ENCODE data around the gene SFXN3. TPM values are rescaled to one million over a fixed set of nuclear protein-coding genes. Genes with fewer than 3 reads are reported as not detected.

Gene SFXN3
- total RNA-seq, 1 donor from 2014 or later = 101 TPM

DNA sequence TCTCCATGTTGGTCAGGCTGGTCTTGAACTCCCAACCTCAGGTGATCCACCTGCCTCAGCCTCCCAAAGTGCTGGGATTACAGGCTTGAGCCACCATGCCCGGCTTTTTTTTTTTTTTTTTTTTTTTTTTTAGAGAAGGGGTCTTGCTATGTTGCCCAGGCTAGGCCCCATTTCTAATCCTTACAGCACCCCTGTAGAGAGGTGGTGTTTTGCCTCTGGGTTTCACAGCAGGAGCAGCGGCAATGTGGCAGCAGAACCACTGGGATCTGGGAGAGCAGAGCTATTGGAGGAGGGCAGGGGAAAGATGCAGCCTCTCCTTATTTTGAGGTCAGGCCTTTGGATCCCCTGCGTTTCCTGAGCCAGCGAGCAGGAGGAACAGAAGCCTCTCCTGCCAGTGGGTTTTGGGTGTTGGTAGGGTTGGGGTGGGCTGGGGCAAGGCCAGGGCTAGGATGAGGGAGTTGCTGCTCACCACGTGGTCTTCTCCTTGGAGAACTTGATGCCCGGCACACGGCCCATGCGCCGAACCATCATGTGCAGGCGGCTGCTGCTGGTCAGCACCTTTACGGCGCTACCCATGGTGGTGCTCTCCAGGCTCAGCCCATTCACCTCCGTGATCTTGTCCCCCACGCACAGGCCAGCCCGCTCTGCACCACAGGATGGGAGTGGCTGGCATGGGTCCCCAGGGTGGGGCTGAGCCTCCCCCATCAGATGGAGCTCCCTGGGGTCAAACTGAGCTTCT, 7.9 kb upstream of the SFXN3 start:
- Mint-ChIP-seq H3K36me3 (ENCODE audit: low read depth) (no peaks in the 10 kb centered on the region), H3K27me3 (ENCODE audit: low read depth) (no peaks in the 10 kb centered on the region), H3K4me3 (ENCODE audit: unreplicated experiment) (no peak overlapping the region), H3K27ac (ENCODE audit: unreplicated experiment) (no peak overlapping the region), H3K9me3 (ENCODE audit: low read depth) (no peaks in the 10 kb centered on the region), H3K4me1 (ENCODE audit: low read depth) (peaks cover 5% of the 10 kb centered on the region)
- peak; percentile 76 for DNase-seq (ENCODE audit: low spot score)
- TF ChIP-seq, protein P1, sequence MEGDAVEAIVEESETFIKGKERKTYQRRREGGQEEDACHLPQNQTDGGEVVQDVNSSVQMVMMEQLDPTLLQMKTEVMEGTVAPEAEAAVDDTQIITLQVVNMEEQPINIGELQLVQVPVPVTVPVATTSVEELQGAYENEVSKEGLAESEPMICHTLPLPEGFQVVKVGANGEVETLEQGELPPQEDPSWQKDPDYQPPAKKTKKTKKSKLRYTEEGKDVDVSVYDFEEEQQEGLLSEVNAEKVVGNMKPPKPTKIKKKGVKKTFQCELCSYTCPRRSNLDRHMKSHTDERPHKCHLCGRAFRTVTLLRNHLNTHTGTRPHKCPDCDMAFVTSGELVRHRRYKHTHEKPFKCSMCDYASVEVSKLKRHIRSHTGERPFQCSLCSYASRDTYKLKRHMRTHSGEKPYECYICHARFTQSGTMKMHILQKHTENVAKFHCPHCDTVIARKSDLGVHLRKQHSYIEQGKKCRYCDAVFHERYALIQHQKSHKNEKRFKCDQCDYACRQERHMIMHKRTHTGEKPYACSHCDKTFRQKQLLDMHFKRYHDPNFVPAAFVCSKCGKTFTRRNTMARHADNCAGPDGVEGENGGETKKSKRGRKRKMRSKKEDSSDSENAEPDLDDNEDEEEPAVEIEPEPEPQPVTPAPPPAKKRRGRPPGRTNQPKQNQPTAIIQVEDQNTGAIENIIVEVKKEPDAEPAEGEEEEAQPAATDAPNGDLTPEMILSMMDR (IDR thresholded peaks at IDR 0.05) = no peak

DNA sequence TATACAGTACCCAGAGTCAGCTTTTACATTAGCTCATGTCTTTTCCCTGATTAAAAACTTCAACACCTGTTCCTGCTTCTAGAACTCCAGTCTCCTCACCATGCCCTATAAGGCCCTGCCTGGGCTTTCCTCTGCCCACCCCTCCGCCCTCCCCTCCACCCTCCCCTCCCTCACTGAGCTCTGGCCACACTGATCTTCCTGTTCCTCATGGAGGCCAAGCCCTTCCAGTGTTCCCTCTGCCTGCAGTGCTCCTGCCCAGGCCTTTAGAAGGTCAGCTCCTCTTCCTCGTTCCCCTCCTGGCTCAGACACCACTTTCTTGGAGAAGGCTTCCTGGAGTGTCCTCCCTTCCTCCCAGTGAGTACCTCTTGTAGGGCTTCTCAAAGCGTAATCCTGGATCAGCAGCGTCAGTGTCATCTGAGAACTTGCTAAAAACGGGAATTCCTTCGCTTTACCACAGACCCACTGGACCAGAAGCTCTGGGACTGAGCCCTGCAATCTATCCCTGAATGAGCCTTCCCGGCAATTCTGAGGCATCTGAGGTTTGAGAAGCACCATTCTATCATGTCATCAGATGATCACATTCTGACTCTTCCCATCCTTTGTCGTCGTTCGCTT, 3.8 kb upstream of the SFXN3 start:
- Mint-ChIP-seq H3K27ac (ENCODE audit: unreplicated experiment) (no peak overlapping the region), H3K4me3 (ENCODE audit: unreplicated experiment) (no peak overlapping the region), H3K27me3 (ENCODE audit: low read depth) (no peaks in the 10 kb centered on the region), H3K4me1 (ENCODE audit: low read depth) (peaks cover 8% of the 10 kb centered on the region), H3K36me3 (ENCODE audit: low read depth) (no peaks in the 10 kb centered on the region), H3K9me3 (ENCODE audit: low read depth) (no peaks in the 10 kb centered on the region)
- DNase-seq (ENCODE audit: low spot score) = no peak
- TF ChIP-seq, protein P1 (IDR thresholded peaks at IDR 0.05) = no peak

DNA sequence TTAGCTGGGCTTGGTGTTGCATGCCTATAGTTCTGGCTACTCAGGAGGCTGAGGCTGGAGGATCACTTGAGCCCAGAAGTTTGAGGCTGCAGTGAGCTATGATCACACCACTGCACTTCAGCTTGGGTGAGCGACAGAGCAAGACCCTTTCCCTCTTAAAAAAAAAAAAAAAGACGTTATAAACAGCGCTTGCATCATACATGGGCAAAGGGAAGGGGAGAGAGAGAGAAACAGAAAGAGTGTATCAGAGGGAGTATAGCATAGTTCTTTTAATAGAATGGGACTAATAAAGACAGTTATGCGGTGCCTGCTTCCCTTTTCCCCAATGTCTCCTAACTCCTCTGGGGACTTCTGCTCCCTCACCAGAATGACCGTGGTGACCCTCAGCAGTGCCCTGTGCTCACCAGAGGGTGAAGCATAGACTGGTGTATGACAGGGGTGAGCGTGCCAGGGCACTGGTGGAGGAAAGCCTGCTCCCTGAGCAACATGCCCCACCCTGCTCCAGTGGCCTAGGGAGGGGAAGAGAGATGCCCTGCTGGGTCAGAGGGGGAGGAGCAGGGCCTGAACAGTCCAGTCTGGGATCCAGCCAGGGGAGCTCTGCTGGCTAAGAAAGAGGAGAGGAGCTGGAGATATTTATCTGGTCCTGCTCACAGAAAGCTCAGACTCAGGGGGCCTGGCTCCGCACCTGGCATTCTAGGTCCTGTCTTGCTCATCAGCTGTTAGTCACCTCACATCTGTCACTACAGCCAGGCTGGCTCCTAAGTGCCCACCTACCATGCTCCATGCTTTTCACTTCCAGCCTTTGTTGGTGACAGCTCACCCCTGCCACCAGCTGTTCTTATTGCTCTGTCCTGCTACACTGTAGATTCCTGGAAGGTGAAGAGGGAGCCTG, 2.3 kb upstream of the SFXN3 start:
- Mint-ChIP-seq H3K9me3 (ENCODE audit: low read depth) (no peaks in the 10 kb centered on the region), H3K36me3 (ENCODE audit: low read depth) (no peaks in the 10 kb centered on the region), H3K27me3 (ENCODE audit: low read depth) (no peaks in the 10 kb centered on the region), H3K4me1 (ENCODE audit: low read depth) (peaks cover 20% of the 10 kb centered on the region), H3K27ac (ENCODE audit: unreplicated experiment) (no peak overlapping the region), H3K4me3 (ENCODE audit: unreplicated experiment) (no peak overlapping the region)
- TF ChIP-seq, protein P1 (IDR thresholded peaks at IDR 0.05) = no peak
- DNase-seq (ENCODE audit: low spot score) = peak; percentile 75

DNA sequence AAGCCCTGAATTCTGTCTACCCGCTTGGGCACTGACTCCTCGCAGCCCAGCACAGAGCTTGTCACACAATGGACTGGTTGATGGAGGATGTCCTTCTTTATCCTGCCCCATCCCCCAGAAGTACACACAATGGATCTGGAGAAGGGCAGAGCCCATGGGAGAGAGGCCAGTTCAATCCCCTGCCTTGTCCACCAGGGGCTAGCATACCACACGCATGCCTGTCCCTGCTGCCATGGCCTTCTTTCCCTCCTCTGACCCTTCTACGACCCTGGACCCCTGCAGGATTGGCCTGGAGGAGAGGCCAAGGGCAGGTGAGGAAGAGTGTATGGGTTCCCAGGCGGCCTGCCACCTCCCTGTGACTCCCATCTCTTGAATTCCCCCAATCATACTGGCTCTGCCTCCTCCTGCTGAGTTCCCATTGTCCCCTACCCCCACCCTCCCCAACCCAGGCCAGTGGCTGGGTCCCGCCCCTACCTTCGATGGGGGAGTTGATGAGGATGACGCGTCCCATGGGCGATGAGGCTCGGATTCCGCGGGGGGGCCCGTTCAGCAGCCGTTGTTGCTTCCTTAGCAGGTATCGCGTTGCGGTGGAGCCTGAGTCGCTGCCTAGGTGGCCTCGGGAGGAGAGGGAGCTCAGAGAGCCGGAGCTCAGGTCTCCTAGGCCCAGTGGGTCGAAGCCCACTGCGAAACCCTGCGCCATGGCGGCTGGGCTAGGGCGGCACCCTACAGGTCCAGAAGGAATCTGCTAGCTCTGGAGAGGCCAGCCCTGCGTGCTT, 1.3 kb upstream of the SFXN3 start:
- no peak overlapping the region for H3K4me3 Mint-ChIP-seq (ENCODE audit: unreplicated experiment)
- TF ChIP-seq, protein P1 (IDR thresholded peaks at IDR 0.05) = peak; percentile 25
- peaks cover 28% of the 10 kb centered on the region for H3K4me1 Mint-ChIP-seq (ENCODE audit: low read depth)
- H3K36me3 Mint-ChIP-seq (ENCODE audit: low read depth) = no peaks in the 10 kb centered on the region
- H3K27ac Mint-ChIP-seq (ENCODE audit: unreplicated experiment) = no peak overlapping the region
- DNase-seq (ENCODE audit: low spot score) = peak; percentile 72
- no peaks in the 10 kb centered on the region for H3K27me3 Mint-ChIP-seq (ENCODE audit: low read depth)
- H3K9me3 Mint-ChIP-seq (ENCODE audit: low read depth) = no peaks in the 10 kb centered on the region
